Measurements from ENCODE around the gene SRGAP1.

GRCh38 chr12:64086946-64087345, 242.4 kb downstream of the SRGAP1 start:
- no peak for TF ChIP-seq POLR2A (IDR thresholded peaks at IDR 0.05; ENCODE audit: low read depth, low read length)
- TF ChIP-seq POLR2AphosphoS5 (IDR thresholded peaks at IDR 0.05; ENCODE audit: low read depth, low read length), result no peak
